GM10248 (cell line): ENCODE measurements around the gene SLC25A10.
"Not testable (repeated sequence)": the region's sequence is repeated elsewhere in the genome, so short reads cannot be mapped to it uniquely, and the experiment has no call there.

Experiments used
- CTCF ChIA-PET: fragments of 300-600 bp; sonication (Branson Sonifier 250); formaldehyde crosslinking; extraction: SDS; loops from one replicate; lab custom pipeline; 2021; ENCODE audit warnings: antibody characterized with exemption; lab: Yijun Ruan, JAX
- POLR2A ChIA-PET: fragments of 350-650 bp; sonication (Branson Sonifier 250); formaldehyde crosslinking; extraction: SDS; loops from one replicate; lab custom pipeline; 2020; ENCODE audit warnings: antibody characterized with exemption; lab: Yijun Ruan, JAX
- DNase-seq: peaks from one replicate; pipeline ENCODE4 v3.0.0; 2012; ENCODE audit errors: extremely low spot score
- CTCF ChIP-seq: IDR thresholded peaks from 2 replicates; pipeline ENCODE4 v1.5.1; 2012; ENCODE audit warnings: mild to moderate bottlenecking, low read depth; ENCODE audit errors: extremely low read depth, missing control alignments, control extremely low read depth

The SLC25A10 gene

GRCh38 chr17:81734405-81735263, 22.6 kb downstream of the SLC25A10 start:
- POLR2A ChIA-PET = no interaction called here
- DNase-seq = no peak
- CTCF ChIA-PET = interaction anchor here (0.8 to 3.6 kb wide), 14 partner anchors 10 to 287 kb away, joined by 3 to 16 read pairs (median 4); no protein-coding TSS in a partner anchor

DNA sequence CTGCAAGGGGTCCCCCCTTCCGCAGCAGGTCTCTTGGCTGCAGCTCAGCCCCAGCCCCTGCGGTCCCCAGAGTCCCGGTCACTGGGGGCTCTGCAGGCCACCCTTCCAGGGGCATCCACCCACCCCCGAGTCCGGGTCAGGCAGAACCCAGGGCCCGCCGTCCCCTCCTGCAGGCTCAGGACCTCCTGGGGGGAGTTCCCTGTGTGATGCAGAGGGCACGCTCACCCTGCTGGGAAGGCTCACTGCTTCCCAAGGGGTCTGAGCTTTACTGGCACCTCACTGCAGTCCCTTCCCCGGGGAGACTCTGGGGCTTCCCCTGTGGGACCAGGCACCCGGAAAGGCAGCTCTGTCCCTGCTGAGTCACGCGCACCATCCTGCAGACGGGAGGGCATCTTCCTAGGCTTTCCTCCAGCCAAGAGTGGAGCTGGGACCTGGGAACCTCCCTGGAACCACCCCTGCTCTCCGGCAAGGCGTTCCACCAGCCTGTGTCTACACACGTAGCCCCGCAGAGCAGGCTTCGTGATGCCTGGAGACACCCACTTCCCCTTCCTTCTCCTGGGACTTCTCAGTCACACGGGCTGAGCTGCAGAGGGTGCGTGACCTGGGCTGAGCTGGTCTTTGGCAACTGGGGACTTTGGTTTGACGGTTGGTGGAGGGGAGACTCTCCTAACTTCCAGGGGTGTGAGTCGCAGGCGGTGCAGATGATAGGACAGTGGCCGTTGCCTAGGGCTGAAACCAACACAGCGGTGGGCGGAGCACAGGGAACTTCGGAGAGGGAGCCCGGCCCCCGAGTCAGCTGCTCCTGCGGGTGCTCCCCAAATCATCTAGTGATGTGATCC, 23.4 kb downstream of the SLC25A10 start:
- ChIA-PET POLR2A (interaction anchor here (0.5 kb wide), 1 partner anchor 19 kb away, joined by 6 read pairs; no protein-coding TSS in a partner anchor), CTCF (interaction anchor here (0.8 to 3.6 kb wide), 12 partner anchors 11 to 286 kb away, joined by 3 to 16 read pairs (median 3); no protein-coding TSS in a partner anchor)
- DNase-seq = peak; percentile 67

More at GRCh38 chr17:81734405-81735263, 22.6 kb downstream of the SLC25A10 start:
- no peak for TF ChIP-seq CTCF

GRCh38 chr17:81737947-81738800, 26.1 kb downstream of the SLC25A10 start:
- ChIA-PET POLR2A (no interaction called here), CTCF (interaction anchor here (1.1 to 1.3 kb wide), 2 partner anchors 9 to 56 kb away, joined by 3 to 4 read pairs; no protein-coding TSS in a partner anchor)
- TF ChIP-seq CTCF = no peak
- DNase-seq = no peak

More for the DNA sequence above, 23.4 kb downstream of the SLC25A10 start:
- no peak for TF ChIP-seq CTCF

DNA sequence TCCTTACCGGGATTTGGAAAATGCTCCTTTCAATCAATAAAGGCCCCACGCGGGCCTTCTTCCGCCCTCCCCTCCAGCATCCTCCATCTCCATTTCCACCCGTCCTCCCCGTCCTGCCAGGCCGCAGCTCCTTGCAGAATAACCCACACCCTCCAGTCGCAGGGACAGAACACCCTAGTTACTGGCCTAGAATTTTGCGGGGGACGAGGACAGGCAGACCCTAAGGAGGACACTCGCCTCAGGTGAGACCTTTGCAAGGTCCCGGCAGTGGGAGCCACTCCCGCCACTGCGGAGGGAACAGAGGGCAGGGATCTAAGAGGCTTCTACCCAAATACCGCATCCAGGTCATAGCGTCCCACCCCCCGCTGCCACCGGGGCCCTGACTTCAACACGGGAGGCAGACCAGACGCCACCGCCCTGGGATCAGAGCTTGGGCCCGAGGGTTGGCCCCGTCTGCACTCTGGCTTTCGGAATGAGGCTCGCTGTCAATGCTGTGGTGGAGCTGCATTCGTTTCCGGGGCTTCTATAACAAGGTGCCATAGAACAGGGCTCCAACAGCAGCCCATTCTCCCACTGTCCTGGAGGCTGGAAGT, 26.8 kb downstream of the SLC25A10 start:
- TF ChIP-seq CTCF = no peak
- POLR2A ChIA-PET = no interaction called here
- CTCF ChIA-PET = interaction anchor here (1.1 kb wide), 1 partner anchor 56 kb away, joined by 3 read pairs; no protein-coding TSS in a partner anchor
- DNase-seq = no peak

- POLR2A ChIA-PET, CTCF ChIA-PET, DNase-seq: not testable (repeated sequence)
Observed at GRCh38 chr17:81739593-81739992, 27.5 kb downstream of the SLC25A10 start.

DNA sequence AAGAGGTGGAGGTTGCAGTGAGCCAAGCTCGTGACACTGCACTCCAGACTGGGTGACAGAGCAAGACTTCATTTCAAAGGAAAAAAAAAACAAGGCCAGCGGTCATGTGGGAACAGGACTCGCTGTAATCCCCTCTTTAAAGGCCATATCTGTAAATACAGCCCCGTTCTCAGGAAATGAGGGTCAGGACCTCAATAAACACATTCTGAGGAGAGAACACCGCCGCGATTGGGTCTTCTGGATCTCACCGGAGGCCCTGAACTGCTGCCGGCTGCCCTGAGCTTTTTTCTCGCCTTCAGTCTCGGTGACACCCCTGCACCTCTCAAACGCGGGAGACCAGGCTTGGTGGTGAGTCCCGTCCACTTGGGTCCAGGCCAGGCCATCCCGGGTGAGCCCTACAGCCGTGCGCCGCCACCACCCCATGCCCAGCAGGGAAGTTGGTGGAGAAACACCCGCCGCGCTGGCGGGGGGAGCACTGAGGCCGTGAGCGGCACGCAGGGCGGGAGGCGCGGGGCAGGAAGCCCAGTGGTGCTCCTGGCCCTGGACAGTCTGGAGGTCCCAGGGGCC, 28.4 kb downstream of the SLC25A10 start:
- ChIA-PET CTCF (no interaction called here), POLR2A (no interaction called here)
- DNase-seq = no peak
- no peak for TF ChIP-seq CTCF
